T47D (cell line): ENCODE measurements around the gene KANSL3.
A peak's percentile ranks its signal among the peaks of the same experiment; 100 is the strongest.
"Not testable (repeated sequence)": the region's sequence is repeated elsewhere in the genome, so short reads cannot be mapped to it uniquely, and the experiment has no call there.

Source experiments
- DNase-seq, 2 experiments: peaks; one replicate each; pipeline versions ENCODE4 v3.0.0 to v3.0.0-alpha.2; 2011 to 2012; ENCODE audit warnings: low read depth in 1 of 2, low spot score in 1 of 2
- JUND ChIP-seq: IDR thresholded peaks from 2 replicates; pipeline ENCODE4 v1.6.1; 2012; ENCODE audit warnings: low read depth
- in situ Hi-C: cut with HindIII; loops from 2 replicates; pipeline ENCODE4 v1.10.0; 2016; ENCODE audit warnings: low sequenced_read_pairs, low pct_unique_long_range_greater_than_20kb

Gene KANSL3

DNA sequence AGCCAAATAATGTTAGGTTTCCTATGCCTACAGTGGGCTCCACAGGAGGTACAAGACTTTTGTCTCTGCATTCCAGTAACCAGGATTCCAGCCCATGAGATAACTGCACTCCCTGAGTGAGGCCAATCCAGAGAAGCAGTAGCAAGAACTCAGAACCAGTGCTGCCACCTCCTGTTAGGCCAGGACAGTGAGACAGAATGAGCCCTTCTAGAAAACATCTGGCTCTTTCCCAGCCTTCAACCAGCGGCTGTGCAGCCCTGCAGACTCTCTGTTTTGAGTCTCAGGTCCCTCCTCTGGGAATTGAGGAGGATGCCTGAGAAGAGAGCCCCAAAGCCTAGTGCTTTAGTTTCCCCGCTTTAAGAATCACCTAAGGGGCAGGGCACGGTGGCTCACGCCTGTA, 57.3 kb downstream of the KANSL3 start:
- in situ Hi-C loops = no loop called here
- peak in 1 of 2 experiments; percentile 12 for DNase-seq
- no peak for TF ChIP-seq JUND

DNA sequence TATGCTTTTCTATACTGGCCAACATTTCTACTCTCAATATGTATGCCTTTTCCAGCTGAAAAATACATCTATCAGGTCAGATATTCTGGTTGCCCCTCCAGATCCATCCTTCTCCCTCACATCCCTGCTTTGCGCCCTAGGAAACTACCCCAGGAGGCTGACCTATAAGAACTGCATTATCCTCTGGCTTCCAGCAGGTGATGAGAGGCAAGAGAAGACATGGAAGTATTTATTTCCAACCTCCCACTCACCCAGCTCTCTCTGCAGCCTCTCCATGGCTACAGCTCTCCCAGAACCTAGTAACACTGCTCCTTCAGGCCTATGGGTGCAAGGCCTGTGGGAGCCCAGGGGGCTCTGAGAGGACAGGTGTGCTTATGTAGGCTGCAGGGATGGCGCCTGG, 58.7 kb downstream of the KANSL3 start:
- in situ Hi-C loops = no loop called here
- no peak for TF ChIP-seq JUND
- no peak for DNase-seq

DNA sequence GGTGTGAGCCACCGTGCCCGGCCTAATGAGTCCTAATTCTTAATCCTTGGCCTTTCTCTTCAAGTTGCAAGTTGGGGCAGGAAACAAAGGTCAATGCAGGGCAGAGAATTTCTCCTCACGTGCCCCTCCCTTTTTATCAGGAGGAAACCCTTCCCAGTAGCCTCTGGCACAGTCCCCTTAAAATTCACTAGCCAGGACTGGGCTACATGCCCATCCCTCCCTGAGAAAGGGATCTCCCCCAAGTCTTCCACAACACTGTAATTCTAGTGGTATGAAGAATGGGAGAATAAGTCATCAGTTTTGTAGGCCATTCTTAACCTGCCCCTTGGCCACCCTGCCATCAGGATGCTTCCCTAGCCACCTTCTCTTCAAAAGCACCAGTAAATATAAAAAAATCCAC, 59.4 kb downstream of the KANSL3 start:
- in situ Hi-C loops = no loop called here
- no peak for DNase-seq
- no peak for TF ChIP-seq JUND

DNA sequence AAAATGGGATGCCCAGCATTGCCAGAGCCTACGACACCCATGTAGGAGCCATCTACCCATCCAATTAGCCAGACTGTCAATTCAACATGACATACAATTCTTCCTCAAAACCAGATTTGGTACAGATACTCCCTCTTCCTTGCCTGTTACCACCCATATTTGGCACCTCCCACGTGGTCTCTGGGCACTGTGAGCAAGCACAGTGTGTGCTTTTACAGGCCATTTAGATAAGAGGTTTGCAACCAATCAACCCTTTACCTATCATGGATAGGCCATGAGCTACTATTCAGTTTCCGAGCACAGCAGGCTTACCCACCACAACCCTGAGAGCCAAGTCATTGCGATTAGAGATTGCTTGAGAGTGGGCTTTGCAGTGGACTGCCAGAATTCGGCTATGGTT, 60.6 kb downstream of the KANSL3 start:
- DNase-seq = no peak
- TF ChIP-seq JUND = no peak
- in situ Hi-C loops = no loop called here

DNA sequence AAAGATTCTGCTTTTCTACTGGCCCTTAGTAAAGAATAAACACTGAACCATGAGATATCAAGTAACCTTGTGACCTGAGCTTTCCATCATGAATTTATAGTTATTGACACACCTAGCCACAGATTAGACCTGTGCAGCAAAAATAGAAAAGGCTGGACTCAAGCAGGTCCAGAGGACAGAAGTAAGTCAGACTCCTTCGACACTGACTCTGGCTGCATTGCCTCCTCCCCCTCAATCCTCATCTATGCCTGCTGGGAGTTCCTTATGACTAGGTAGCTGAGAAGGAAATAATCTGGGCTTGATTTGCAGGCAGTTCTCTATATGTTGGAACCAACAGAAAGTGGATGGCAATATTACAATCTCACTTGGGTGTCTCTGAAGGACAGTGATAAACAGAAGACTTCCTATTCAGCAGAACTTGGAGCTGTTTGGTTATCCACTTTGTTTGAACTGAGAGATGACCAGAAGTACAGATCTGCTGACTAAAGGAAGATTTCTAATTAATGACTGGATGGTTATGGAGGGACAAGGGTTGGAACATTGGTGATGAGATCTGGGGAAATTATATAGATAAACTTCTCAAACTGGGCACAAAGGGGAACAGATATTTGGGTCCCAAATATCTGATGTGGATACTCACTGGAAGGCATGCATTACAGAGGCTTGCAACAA, 62.2 kb downstream of the KANSL3 start:
- TF ChIP-seq JUND = no peak
- in situ Hi-C loops = no loop called here

DNA sequence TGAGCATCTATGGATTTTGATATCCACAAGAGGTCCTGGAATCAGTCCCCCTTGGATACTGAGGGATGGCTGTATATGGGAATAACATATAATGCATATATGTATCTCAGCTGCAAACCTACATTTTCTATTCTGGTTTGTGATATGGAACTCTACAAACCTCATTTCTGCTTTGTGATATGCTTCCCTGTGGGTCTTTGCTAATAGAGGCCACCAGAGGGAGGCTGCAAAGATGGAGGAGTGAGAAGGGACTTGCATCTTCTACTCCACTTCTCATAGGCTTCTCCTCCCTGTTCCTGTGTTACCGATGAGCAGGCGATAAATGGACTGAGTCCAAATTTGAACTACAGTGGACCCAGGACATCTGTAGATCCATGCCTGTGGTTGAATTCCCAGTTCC, 63.7 kb downstream of the KANSL3 start:
- in situ Hi-C loops = no loop called here
- no peak for DNase-seq
- no peak for TF ChIP-seq JUND

More for the DNA sequence above, 62.2 kb downstream of the KANSL3 start:
- DNase-seq = no peak

DNA sequence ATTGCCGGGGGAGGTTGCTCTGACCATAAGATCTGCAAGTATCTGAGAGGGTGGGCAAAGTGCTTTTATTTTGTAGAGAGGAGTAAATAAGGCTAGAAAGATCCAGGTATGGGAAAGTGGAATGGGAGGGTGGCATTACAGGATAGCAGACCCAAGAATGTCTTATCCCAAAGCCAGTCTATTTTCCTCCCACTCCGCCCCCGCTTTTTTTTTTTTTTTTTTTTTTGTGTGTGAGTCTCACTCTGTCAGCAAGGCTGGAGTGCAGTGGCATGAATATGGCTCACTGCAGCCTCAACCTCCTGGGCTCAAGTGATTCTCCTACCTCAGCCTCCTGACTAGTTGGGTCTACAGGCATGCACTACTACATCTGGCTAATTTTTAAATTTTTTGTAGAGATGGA, 70.0 kb downstream of the KANSL3 start:
- no peak for TF ChIP-seq JUND
- no peak for DNase-seq
- in situ Hi-C loops = no loop called here

DNA sequence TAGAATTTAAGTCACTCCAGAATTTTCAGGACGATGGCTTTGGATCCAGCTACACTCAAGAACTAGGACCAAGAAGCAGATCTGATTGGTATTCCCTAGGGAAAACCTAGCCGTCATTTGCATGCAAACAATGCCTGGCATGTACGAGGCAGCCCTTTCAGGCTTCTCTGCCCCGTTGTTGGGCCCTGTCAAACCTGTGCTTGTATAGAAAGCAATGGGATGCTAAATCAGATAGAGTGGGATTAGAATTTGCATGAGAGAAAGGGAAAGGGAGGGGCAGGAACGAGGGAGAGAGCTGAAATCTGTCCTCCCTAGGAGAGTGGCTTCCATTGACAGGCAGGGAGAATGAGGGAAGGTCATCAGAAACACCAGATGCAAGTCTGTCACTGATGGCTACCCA, 73.0 kb downstream of the KANSL3 start:
- in situ Hi-C loops = no loop called here
- DNase-seq = no peak

DNA sequence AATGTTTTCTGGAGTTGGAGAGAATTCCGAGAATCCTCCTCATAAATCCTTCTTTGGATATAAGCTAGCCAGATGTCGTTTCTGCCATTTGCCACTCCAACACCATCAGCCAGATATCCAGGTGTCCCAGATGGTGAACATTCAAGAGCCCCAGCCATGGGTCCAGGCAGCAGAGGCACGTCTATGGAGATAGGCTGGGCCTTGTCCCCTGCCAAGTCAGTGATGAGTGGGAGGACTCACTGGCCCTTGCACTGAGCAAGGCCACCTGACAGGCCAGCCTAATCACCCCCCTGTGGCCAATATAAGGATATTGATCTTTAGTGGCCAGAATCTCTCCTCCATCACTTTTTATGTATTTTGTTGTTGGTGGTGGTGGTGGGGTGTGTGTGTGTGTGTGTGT, 73.5 kb downstream of the KANSL3 start:
- DNase-seq = no peak
- TF ChIP-seq JUND = no peak
- in situ Hi-C loops = no loop called here

More for the DNA sequence above, 73.0 kb downstream of the KANSL3 start:
- TF ChIP-seq JUND = no peak

DNA sequence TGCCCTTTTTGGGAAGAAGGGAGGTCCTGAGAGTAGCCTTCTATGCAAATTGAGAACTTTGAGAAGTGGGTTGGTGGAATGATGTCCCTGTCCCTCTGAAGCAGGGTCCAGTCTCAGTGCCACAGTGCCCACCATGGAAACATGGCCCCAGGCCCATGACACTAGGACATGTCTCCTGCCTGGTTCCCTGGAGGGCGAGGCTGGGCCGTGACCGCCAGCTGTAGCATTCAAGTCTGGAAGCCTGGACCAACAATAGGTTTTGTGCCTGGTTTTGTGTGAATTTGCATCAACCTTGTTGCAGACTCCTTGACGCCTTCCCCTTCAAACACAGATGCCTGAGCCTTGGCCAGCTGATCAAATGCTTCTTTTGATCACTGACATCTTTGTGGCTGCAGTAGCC, 74.1 kb downstream of the KANSL3 start:
- no peak for TF ChIP-seq JUND
- in situ Hi-C loops = no loop called here
- DNase-seq = no peak

DNA sequence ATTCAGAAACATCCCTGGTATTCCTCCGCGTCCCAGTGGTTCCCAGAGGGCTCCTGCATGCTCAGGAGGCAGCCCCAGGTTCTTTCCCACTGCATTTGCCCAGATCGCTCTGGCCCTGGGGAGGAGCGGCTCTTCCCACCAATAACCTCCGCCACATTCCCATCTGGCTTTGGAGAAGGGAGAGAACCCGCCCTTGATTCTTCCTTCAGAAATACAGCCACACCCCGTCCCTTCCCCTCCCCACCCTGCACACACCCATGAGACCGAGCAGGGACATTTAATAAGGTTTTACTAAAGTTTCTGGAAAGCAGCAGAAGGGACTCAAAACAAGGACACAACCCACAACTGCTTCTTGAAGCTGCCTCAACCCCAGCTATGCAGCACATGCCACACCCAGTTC, 79.6 kb downstream of the KANSL3 start:
- in situ Hi-C loops = no loop called here
- no peak for DNase-seq
- no peak for TF ChIP-seq JUND

DNA sequence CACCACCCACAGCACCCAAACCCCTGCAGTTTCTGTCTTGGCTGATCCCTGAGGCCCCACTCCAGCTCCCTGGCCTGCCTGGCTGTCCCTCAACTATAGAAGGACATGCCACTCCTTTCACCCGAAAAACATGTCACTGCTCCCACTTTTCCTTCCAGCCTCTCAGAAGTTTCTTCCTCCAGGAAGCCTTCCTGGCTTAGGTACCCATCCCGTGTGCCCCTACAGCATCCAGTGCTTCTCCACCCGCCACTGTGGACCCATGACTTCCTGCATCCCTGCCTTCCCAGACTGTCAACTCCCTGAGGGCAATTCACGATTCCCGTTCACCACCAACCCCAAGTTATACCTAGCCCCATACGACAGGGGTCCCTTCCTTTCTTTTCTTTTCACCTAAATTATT, 80.1 kb downstream of the KANSL3 start:
- no peak for DNase-seq
- in situ Hi-C loops = no loop called here

DNA sequence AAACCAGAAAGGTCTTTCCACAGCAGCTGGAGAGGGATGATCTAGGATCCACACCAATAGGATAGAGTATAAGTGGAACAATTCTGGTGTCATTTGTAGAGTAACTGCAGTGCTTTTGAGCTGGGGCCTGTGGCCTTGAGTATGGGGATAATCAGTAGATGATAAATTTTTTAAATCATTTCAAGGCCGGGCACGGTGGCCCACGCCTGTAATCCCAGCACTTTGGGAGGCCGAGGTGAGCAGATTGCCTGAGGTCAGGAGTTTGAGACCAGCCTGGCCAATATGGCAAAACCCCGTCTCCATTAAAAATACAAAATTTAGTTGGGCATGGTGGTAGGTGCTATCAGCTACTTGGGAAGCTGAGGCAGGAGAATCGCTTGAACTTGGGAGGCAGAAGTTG, 80.7 kb downstream of the KANSL3 start:
- in situ Hi-C loops, DNase-seq: not testable (repeated sequence)

More for the DNA sequence above, 80.1 kb downstream of the KANSL3 start:
- TF ChIP-seq JUND = no peak

DNA sequence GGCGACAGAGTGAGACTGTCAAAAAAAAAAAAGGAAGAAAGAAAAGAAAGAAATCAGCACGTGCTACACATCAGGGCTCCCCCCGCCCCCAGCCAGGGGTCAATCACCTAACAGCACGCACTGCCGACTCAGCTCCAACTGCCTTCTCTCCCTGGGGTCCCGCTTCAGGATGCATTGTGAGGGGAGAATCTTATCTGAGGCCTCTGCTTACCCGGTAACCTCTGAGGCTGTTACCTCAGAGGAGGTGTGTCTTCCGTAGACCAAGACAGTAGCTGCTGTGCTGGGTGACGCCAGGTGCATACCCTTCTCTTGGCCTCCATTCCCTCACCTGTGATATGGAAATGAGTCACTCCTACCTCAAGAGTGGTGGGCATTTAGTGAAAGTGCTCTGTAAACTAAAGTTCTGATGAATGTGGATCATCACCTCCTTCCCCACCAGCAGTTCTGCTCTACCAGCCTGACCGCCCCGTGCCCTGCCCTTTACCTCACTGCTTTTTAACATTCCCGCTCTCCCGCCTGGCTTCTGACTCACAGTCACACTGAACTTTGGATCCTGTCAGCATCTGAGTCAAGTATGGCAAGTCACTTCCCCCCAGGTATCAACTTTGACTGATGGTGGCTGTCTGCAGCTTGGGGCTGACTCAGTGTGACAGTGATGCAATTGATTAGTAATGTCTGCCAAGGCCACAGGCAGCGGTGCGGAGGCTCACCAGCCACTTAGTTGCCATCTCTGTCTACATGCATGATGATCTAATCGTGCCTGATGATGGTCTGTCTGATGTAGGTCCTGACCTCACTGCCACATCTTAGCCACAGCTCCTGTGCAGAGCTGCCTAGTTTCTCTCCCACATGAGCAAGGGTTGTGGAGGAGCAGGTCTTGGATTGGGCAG, 81.4 kb downstream of the KANSL3 start:
- no peak for DNase-seq
- in situ Hi-C loops = no loop called here

More for the DNA sequence above, 81.4 kb downstream of the KANSL3 start:
- no peak for TF ChIP-seq JUND
